PFSK-1 (cell line): ENCODE results near the gene NCOR2.

ENCODE experiments used
- FOXP2 ChIP-seq: optimal IDR thresholded peaks from 2 replicates; pipeline ENCODE3; 2011; ENCODE audit warnings: borderline replicate concordance, control low read depth, inconsistent platforms; ENCODE audit not compliant: insufficient read depth; ENCODE audit errors: extremely low read length, extremely low read depth
- POLR2AphosphoS5 ChIP-seq: IDR thresholded peaks from 2 replicates; pipeline ENCODE4 v1.6.1; 2012; ENCODE audit warnings: low read depth, mild to moderate bottlenecking, control low read depth, low read length, moderate library complexity
- SIN3A ChIP-seq: IDR thresholded peaks from 2 replicates; pipeline ENCODE4 v1.6.1; 2012; ENCODE audit warnings: mild to moderate bottlenecking, low read length, moderate library complexity, borderline replicate concordance; ENCODE audit not compliant: insufficient read depth
- TAF1 ChIP-seq: IDR thresholded peaks from 2 replicates; pipeline ENCODE4 v1.6.1; 2012; ENCODE audit warnings: low read length, control low read depth, borderline replicate concordance; ENCODE audit not compliant: insufficient read depth
- TF ChIP-seq, protein P1 (sequence below), 2 experiments: IDR thresholded peaks; 2 replicates each; pipeline versions ENCODE4 v1.6.1 to v1.8.0; 2011 to 2012; ENCODE audit warnings: low read depth in 2 of 2, low read length in 2 of 2, control low read depth in 1 of 2, inconsistent platforms in 1 of 2, mild to moderate bottlenecking in 1 of 2, moderate library complexity in 1 of 2; ENCODE audit not compliant: insufficient read depth in 1 of 2

NCOR2 gene

GRCh38 chr12:124532331-124532750 lies 35.1 kb downstream of the NCOR2 start:
- TF ChIP-seq POLR2AphosphoS5, result no peak
- TF ChIP-seq SIN3A, result no peak
- TF ChIP-seq, protein P1, sequence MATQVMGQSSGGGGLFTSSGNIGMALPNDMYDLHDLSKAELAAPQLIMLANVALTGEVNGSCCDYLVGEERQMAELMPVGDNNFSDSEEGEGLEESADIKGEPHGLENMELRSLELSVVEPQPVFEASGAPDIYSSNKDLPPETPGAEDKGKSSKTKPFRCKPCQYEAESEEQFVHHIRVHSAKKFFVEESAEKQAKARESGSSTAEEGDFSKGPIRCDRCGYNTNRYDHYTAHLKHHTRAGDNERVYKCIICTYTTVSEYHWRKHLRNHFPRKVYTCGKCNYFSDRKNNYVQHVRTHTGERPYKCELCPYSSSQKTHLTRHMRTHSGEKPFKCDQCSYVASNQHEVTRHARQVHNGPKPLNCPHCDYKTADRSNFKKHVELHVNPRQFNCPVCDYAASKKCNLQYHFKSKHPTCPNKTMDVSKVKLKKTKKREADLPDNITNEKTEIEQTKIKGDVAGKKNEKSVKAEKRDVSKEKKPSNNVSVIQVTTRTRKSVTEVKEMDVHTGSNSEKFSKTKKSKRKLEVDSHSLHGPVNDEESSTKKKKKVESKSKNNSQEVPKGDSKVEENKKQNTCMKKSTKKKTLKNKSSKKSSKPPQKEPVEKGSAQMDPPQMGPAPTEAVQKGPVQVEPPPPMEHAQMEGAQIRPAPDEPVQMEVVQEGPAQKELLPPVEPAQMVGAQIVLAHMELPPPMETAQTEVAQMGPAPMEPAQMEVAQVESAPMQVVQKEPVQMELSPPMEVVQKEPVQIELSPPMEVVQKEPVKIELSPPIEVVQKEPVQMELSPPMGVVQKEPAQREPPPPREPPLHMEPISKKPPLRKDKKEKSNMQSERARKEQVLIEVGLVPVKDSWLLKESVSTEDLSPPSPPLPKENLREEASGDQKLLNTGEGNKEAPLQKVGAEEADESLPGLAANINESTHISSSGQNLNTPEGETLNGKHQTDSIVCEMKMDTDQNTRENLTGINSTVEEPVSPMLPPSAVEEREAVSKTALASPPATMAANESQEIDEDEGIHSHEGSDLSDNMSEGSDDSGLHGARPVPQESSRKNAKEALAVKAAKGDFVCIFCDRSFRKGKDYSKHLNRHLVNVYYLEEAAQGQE (IDR thresholded peaks at IDR 0.05; ENCODE audit: insufficient read depth in 1 of 2, low read depth in 2 of 2, low read length in 2 of 2), result no peak
- TF ChIP-seq FOXP2, result no peak
- no peak for TF ChIP-seq TAF1

DNA sequence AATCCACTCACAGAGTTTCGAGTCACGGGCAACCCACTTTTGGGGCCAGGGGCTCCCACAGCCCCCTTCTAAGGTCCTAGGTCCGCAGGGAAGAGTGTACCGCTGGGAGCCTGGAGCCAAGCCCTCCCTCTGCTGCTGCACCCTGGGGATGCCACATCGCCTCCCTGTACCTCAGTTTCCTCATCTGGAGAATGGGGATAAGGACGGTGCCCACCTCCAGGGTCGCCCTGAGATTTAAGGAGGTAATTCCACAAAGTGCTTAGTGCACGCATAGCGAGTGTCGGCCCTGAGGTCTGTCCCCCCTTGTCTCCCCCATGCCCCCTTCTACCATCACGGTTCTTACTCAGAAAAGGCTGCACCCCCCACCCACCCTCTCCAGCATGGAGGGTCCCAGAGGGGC lies 35.5 kb downstream of the NCOR2 start:
- TF ChIP-seq SIN3A (no peak), FOXP2 (no peak)

GRCh38 chr12:124531281-124531745 lies 36.1 kb downstream of the NCOR2 start:
- TF ChIP-seq SIN3A, result no peak
- no peak for TF ChIP-seq POLR2AphosphoS5
- TF ChIP-seq, protein P1 (IDR thresholded peaks at IDR 0.05; ENCODE audit: insufficient read depth in 1 of 2, low read depth in 2 of 2, low read length in 2 of 2), result no peak
- no peak for TF ChIP-seq TAF1
- no peak for TF ChIP-seq FOXP2

DNA sequence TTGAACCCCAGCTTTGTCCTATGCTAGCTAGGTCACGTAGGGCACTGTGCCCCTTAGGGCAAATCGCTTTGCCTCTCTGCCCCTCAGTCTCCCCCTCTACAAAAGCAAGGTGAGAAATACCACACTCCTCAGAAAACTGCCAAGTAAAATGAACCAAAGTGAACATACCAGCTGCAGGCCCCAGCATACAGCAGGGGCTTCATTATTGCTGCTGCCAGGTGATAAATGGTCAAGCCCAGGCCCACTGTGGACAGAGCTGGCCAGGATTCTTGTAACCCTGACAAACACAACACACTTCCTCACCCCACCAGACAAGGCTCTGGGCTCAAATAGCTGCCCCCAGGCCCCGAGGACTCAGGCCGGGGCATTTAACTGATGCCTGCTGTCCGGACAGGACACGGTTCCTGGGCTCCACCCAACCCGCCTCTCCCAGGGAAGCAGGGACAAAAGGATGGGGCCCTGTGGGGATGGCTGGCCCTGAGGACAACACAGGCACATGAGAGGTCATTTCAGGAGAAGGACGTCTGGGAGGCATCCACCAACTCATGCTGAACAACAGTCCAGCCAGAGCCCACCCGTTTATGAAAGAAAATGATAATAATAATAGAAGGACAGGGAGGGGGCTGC lies 36.7 kb downstream of the NCOR2 start:
- no peak for TF ChIP-seq TAF1
- TF ChIP-seq POLR2AphosphoS5, result no peak
- no peak for TF ChIP-seq FOXP2
- TF ChIP-seq SIN3A, result no peak
- TF ChIP-seq, protein P1 (IDR thresholded peaks at IDR 0.05; ENCODE audit: insufficient read depth in 1 of 2, low read depth in 2 of 2, low read length in 2 of 2), result no peak

GRCh38 chr12:124529565-124530276 lies 37.7 kb downstream of the NCOR2 start:
- TF ChIP-seq TAF1 (no peak), FOXP2 (no peak), SIN3A (no peak), POLR2AphosphoS5 (no peak)
- TF ChIP-seq, protein P1 (IDR thresholded peaks at IDR 0.05; ENCODE audit: insufficient read depth in 1 of 2, low read depth in 2 of 2, low read length in 2 of 2), result no peak
